NT2/D1 (cell line): ENCODE data around the gene PDXK.

Experiments used
- YY1 ChIP-seq: IDR thresholded peaks from 2 replicates; pipeline ENCODE4 v1.6.1; 2011; ENCODE audit not compliant: insufficient read length, insufficient read depth
- ZNF274 ChIP-seq: IDR thresholded peaks from 2 replicates; pipeline ENCODE4 v1.6.1; 2011; ENCODE audit warnings: mild to moderate bottlenecking, low read depth, low read length

- TF ChIP-seq YY1, result no peak
- TF ChIP-seq ZNF274, result no peak
These were observed 84.8 kb downstream of the PDXK start for GRCh38 chr21:43803558-43804300.
